NCI-H2107 treated with DMSO at 0.1 percent for 48 hours (cell line): ENCODE measurements around the gene UNC13C.

Source experiments
- DNase-seq: peaks from one replicate; lab custom pipeline; 2025; ENCODE audit not compliant: unreplicated experiment; lab: John Stamatoyannopoulos, UW

UNC13C gene

DNA sequence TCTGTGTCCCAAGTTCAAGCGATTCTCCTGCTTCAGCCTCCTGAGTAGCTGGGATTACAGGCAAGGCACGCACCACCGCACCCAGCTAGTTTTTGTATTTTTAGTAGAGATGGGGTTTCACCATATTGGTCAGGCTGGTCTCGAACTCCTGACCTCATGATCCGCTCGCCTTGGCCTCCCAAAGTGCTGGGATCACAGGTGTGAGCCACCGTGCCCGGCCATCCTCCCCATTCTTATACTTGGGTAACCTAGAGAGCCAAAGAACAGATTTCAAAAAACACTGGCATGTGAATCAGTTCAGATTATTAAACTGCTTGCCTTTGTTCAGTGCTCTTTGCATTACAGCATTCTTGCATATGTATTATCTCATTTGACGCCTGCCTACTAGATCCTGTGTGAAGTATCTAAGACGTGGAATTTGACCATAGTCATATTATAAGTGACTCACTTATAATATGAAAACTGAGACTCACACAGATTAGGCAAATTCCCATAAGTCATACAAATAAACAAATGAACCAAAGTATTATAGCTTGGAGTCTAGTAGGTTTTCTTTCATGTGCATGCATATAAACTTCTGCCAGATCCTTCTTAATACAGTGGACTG lies 123.5 kb downstream of the UNC13C start:
- no peak for DNase-seq

DNA sequence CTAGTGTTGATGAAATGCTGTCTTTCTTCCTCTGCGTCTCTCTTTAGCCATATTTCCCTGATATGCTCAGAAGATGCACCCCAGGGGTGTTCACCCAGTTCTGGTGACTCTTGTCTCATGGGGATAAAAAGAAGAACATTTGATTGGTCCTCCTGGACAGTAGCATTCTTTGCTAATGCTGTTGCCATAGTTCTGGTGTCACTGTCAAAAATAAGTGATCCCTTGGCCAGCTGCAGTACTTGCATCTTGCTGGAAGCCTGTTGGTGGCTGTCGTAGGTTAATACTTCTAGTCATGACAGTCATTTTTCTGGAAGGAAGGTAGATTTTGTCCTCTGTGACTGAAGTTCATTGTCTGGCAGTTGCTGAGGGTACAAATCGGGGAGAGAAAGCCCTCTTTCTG lies 124.5 kb downstream of the UNC13C start:
- no peak for DNase-seq

DNA sequence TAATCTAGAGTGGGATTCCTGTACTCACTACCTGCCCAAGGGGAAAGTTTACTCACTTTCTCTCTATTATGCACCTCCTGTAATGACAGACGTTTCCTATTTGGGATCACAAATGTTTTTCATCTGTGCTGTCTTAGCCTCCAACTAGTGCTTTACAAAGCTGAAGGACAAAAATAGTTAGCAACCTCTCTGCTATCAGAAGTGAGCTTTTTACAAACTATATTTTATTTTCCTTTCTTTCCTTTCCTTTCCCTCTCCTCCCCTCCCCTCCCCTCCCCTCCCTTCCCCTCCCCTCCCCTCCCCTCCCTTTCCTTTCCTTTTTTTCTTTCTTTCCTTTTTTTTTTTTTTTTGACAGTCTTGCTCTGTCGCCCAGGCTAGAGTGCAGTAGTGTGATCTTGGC lies 130.8 kb downstream of the UNC13C start:
- DNase-seq = no peak

DNA sequence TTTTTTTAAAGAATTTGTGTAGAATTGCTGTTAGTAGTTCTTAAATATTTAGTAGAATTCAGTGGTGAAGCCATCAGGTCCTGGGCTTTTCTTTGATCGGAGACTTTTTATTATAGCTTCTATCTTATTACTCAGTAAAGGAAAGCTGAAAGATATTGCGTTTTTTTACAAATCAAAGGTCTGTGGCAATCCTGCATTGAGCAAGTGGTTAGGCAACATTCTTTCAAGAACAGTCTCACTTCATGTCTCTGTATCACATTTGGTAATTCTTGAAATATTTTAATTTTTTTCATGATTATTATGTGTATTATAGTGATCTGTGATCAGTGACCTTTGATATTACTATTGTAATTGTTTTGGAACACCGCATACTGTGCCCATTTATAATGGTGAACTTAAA lies 140.8 kb downstream of the UNC13C start:
- DNase-seq = no peak

DNA sequence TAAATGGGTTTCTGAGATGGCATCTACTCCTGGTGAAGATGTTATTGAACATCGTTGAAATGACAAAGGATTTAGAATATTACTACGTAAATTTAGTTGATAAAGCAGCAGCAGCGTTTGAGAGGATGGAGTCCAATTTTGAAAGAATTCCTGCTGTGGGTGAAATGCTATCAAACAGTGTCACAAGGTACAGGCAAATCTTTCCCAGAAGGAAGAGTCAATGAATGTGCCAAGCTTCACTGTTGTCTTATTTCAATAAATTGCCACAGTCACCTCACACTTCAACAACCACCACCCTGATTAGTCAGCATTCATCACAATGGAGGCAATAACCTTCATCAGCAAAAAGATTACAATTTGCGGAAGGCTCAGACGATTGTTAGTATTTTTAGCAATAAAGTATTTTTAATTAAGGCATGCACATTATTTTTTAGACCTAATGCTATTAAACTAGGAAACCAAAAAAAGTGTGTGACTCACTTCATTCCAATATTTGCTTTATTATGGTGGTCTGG lies 142.8 kb downstream of the UNC13C start:
- DNase-seq = no peak

DNA sequence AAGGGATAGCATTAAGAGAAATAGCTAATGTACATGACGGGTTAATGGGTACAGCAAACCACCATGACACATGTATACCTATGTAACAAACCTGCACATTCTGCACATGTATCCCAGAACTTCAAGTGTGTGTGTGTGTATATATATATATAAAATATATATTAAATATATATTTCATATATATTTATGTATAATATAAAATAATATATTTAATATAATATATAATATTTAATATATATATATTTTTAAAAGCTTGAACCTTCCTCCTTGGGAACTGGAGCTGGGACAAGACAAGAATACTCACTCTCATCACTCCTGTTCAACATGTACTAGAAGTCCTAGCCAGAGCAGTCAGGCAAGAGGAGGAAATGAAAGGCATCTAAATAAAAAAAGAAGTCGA lies 149.3 kb downstream of the UNC13C start:
- DNase-seq = no peak

DNA sequence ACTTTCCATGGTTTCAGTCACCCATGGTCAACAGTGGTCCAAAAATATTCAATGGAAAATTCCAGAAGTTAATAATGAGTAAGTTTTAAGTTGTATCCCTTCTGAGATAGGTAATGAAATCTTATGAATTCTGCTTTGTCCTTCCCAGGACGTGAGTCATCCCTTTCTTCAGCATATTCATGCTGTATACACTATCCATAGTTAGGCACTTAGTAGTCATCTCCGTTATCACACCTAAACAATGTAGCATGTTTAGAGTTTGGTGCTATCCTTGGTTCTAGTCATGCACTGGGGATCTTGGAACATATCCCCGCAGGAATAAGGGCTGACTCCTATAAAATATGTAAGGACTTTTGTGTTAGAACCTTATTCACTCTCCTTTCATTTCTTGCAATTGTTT lies 153.2 kb downstream of the UNC13C start:
- DNase-seq = no peak

DNA sequence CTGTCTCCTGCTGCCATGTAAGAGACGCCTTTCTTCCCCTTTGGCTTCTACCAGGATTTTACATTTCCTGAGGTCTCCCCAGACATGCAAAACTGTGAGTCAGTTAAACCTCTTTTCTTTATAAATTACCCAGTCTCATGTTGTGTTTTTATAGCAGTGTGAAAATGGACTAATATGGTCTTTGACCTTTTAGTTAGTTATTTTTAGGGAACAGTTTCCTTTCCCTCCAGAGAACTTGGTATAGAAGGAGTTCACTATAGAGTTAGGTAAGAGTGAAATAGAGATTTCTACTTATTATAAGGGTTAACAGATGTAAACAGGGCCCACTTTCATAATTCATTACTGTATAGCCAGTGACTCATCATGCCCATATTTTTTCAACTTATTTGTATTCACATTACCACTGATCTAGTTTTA lies 170.9 kb downstream of the UNC13C start:
- DNase-seq = no peak

DNA sequence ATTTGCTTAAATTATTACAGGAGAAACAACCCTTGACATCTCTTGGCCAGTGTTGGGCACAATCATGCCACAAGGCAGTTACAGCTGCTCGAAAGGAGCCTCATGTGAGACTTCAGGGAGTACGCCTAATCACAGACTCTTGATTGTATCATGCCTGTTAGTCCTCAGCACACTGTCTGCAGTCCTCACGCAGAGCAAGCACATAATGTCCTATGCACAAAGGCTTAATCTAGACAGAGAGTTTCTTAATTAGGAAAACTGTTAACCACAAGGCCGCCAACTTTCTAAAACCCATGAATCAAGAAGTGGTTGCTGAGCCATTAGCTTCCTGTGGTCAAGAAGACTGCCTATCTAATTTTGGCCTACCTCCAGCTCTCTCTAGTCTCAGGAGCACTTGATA lies 172.0 kb downstream of the UNC13C start:
- no peak for DNase-seq

DNA sequence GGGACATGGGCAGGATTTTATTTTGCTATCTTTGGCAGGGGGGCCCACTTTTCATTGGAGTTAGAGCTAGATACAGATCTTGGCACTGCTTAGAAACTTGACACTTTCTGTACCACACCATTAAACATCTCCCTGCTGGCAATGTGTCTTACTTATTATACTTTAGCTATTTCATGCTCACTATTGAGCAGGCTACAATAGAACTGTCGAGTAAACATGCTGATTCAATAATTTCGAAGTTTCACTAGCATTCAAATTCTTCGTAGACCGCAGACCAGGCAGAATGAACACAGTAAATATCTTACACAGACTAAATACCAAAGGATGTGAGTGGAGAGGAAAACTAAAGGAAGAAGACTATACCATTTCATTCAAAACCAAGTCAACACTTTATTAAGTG lies 180.8 kb downstream of the UNC13C start:
- DNase-seq = no peak

DNA sequence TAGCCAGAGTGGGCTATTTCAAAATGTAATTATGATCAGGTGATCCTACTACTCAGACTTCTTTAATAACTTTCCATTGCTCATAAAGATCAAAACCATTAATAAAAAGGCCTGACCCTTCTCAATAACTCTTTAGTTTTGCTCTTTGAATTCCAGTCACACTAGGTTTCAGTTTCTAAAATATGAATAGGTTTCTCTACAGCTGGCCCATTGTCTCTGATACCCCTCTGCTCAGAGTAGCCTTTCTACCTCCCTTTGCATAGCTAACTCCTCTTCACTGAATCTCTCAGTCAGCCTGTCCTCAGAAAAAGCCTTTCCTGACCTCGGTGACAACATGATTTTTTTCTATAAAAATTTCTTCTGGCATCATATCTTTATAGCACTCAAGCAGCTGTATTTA lies 209.1 kb downstream of the UNC13C start:
- no peak for DNase-seq

DNA sequence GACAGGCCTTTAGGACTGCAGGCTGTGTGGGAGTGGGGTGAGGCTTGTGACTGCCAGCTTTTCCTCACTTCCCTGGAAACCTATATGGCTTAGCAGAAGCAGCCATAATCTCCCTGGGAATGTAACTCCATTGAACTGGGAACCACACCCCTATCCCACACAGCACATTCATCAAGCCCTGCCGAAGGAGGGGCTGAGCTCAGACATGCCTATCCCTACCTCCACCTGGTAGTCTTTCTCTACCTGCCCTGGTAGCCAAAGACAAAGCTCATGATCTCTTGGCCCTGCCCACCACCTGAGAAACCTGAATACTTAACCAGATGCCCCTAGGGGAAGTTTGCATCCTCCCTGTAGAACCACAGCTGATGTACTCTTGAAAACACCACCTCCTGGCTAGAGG lies 219.8 kb downstream of the UNC13C start:
- no peak for DNase-seq

DNA sequence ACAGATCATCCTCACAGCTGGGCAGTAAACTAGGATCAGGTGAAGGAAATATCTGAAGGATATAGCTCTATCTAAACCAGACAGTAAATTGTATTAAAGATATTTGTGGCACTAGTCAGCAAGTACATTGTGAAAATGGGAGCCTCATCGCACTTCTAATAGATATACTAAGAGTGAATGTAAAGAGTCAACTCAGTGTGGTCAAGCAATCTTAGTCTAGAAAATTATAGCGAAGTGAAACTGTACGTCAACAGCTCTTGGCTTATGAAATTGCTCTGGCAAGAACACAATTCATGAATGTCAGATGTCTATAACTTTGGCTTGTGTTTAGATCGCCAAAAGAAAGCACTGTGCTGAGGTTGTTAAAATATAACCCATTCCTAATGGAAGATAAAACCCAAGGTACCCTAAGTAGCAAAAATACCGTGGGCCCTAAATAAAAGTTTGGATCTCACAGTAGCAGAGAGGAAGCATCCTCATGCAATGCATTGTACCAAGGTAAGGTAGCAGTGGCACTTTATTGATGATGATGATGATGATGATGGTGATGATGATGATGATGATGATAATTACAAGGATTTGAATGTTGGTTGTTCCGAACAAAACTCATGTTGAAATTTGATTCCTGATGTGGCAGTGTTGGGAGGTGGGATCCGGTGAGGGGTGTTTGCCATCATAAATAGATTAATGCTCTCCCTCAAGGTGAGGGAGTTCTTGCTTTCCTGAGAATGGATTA lies 228.5 kb downstream of the UNC13C start:
- no peak for DNase-seq

DNA sequence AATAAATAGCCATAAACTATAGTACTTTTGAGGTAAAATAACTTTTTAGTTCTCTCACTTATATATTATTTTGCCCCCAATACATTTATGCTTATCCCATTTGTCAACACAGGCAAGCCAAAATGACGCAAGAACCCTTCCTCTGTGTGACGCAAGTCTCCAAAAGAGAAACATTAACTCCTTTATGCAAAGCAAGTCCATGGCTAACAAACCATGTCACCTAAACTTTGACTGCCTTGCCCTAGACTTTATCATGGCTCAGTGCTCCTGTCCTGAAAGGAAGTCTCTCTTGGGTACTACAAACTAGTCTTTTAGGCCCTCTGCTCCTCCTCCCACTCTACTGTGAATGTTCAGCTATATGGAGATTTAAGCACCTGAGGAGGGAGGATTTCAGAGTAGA lies 230.5 kb downstream of the UNC13C start:
- DNase-seq = no peak

DNA sequence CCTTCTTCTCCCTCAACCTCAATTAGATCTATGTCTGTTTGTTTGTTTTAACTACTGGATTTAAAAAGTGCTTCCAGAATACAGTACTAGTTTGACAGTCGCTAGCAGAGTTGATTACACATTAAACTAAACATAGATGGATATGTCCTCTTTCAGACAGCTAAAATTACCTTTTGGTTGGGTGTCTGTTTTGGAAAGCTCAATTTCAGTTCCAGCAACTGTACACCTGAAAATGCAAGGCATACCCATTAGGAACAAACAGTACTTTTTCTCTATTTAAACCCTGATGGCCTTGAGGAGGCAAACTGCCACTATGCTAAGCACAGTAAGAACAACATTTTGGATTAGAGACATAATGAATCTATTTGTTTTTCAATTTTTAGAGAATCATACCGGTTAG lies 234.4 kb downstream of the UNC13C start:
- no peak for DNase-seq

DNA sequence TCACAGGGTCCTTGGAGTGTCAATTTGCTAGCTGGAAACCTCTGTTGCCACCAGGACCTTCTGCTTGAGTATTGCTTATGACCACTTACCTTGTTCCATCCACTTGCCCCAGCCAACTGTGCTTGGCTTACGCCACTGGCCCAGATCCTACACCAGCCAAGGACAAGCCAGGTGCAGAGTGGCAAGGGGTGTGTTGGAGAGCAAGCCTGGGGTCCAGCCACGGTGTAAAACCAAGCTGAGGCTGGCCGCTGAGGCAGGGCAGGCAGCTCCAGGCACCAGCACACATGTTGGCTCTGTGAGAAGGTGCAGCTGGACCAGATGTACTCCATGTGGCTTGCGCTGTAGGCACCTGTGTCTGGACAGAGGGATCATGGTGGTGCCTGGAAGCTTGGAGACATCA lies 248.2 kb downstream of the UNC13C start:
- DNase-seq = no peak

DNA sequence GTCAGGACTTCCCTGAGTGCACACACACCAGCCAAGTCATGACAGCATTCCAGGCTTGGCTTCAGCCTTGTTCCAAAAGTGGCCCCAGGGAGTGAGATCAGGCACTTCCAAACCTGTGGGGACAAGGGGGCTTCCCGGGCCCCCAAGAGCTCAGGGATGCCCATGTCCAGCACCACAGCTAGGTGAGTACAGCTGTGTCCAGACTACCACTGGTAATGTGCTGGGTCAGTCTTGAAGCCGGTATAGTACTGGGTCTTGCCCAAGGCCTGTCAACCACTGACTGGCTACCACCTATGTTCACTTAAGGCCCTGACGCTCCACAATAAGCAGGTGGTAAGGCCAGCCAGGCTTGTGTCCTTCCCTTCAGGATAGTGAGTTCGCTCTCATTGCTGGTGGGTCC lies 249.3 kb downstream of the UNC13C start:
- no peak for DNase-seq

DNA sequence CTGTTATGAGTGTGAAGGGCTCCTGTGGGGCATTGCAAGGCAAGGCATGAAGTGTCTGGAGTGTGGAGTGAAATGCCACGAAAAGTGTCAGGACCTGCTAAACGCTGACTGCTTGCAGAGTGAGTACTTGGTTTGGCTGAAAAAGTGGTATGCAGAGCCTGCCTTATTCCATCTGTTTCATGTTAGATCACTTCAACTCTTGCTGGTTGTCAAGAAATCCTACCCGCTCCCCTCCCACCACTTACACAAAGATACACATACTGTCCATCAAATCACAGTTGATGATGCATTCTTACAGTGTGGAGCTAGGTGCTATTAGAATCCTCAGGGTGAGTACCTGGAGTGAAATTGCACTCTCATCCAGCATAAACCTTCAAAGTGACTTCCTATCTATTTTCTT lies 272.1 kb downstream of the UNC13C start:
- no peak for DNase-seq

DNA sequence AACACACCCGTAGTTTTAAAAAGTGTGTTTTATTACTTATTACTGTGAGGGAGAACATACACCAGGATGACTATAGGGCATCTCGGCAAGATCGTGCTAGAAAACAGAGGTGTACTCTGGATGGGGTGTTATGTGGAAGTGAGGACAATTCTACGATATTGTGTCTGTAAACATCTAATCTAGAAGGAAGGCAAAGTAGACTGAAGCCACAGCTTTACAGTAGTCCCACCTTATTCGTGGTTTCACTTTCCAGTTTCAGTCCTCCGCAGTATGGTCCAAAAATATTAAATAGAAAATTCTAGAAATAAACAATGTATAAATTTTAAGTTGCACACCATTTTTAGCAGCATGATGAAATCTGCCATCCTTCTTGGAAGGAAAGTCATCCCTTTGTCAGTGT lies 277.9 kb downstream of the UNC13C start:
- no peak for DNase-seq

DNA sequence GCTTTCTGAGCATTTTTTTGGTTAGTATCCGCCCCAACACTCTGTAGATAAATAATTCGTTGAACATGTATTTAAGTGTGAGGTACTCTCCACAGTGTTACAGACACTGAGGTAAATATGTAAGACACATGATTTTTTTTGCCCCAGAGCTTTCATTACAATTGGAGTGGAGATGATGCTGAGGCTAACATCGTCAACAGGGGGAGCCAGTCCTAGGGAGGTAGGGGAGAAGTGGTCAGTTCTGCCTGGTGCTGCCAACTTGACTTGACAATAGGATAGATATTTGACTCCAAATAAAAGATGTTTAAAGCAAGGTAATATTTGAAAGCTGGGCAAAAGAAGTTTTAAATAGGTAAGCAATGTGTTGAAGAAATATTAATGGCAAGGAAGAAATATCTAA lies 295.7 kb downstream of the UNC13C start:
- no peak for DNase-seq

DNA sequence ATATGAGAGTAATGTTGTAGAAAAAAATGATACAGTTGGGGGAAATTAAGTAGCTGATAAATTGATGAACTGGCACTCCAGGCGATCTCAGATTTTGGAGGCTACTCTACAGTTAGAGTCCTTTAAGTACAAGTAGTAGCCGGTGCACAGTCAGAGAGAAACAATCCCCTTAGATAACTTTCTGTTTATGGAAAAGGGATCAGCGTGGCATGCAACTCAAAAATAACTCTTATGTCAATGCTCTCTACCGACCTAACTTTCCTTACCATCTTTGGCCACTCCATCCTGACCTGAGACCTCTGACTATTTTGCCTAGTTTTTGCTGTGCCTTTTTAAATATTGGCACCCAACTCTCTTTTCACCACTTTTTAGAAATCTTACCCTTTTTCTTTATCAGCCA lies 299.6 kb downstream of the UNC13C start:
- no peak for DNase-seq

DNA sequence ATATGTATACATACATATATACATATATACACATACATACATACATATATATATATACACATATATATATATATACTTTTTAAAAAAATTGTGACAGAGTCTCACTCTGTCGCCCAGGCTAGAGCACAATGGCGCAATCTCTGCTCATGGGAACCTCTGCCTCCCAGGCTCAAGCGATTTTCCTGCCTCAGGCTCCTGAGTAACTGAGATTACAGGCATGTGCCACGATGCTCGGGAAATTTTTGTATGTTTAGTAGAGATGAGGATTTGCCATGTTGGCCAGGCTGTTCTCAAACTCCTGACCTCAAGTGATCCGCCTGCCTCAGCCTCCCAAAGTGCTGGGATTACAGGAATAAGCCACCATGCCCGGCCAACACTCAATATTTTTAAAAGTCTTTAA lies 302.5 kb downstream of the UNC13C start:
- no peak for DNase-seq
